SHP77 (cell line): ENCODE results near the gene IZUMO2.

ENCODE experiments used
- DNase-seq, 2 experiments: peaks; one replicate each; lab custom pipeline; 2025; lab: John Stamatoyannopoulos, UW

The IZUMO2 gene

DNA sequence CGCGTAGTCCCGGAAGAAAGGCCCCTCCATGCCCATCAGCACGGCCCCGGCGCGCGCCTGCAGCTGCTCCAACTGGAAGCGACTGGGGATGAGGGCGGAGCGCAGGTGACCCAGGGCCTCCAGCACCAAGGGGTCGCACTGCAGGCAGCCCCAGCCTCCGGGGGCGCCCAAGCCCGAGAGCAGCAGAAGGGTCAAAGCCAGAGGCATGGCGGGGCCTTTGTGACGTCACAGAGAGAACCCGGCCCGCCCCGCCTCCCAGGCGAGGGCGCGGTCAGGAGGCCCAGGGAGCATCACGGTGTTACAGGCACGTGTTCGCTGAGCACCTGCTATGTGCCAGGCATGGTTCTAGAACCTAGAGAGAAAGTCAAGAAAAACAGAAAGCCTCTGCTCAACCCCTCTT lies at the start of gene IZUMO2:
Gene IZUMO2, minus strand, starts transcription at position 294 of the 400 bp plus-strand sequence. Its CDS starts 87 bp downstream, at position 207.
- no peak for DNase-seq

DNA sequence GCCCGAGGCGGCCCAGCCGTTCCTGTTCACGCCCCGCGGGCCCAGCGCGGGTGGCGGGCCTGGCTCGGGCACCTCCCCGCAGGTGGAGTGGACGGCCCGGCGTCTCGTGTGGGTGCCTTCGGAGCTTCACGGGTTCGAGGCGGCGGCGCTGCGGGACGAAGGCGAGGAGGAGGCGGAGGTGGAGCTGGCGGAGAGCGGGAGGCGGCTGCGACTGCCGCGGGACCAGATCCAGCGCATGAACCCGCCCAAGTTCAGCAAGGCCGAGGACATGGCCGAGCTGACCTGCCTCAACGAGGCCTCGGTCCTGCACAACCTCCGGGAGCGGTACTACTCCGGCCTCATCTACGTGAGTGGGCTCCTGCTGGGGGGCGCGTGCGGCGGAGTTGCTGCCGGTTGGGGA lies 47.3 kb upstream of the IZUMO2 start:
- no peak for DNase-seq

GRCh38 chr19:50209131-50209530 lies 46.0 kb upstream of the IZUMO2 start:
- DNase-seq, result no peak

DNA sequence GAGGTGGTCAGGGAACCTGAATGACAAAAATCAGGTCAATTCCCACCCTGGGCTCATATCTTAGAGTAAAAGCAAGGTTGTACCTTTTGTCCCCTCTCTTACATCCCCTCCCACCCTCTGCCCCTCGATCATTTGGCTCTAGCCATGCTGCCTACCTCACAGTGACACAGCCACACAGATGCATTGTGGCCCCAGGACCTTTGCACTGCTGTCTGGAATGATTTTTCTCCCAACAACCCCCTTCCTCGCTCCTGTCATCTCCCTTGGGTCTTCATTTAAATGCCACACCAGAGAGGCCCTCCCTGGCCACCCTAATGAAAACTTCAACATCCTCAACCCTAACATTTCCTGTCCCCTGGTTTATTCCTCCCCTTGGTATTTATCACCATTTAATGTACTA lies 44.6 kb upstream of the IZUMO2 start:
- no peak for DNase-seq

GRCh38 chr19:50206191-50206590 lies 43.1 kb upstream of the IZUMO2 start:
- DNase-seq, result no peak

- DNase-seq, result no peak
These were observed 42.6 kb upstream of the IZUMO2 start for GRCh38 chr19:50205681-50206138.

GRCh38 chr19:50204811-50205675 lies 42.0 kb upstream of the IZUMO2 start:
- peak; percentile 67 to 82 for DNase-seq

- DNase-seq, result no peak
These were observed 41.0 kb upstream of the IZUMO2 start for GRCh38 chr19:50204081-50204428.

- DNase-seq, result peak; percentile 91 to 95
These were observed 40.4 kb upstream of the IZUMO2 start, which contains the start of gene MYH14 for GRCh38 chr19:50203281-50204080. TSS of gene MYH14 (plus strand) at chr19:50203622. CDS start at chr19:50210366, 6,744 bp downstream.

DNA sequence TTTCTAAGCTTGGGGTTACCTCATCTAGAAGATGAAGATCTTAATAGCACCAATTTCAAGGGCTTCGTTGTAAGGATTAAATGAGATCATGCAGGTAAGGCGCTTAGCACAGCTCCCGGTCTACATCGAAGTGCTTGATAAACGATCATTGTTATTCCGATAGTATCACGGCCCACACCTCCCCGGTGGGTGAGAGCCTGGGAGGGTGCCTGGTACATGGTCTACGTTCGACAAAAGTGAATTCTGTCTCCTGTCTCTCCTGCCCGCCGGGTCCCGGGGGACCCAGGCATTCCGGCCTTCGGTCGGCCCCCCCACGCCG lies 39.8 kb upstream of the IZUMO2 start:
- DNase-seq, result no peak

DNA sequence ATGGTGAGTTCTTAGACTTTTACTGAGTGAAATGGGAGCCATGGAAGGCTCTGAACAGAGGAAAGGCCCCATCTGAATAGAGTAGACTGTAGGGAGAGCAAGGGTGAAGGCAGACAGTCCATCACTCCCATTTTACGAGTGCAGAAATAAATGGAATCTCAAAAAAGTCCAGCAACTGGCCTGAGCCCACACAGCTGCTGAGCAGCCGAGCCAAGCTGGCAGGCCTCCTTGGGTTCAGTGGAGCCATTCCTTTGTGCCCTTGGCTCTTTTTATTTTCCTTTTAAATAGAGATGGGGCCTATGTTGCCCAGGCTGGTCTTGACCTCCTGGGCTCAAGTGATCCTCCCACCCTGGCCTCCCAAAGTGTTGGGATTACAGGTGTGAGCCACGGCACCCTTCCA lies 39.3 kb upstream of the IZUMO2 start:
- no peak for DNase-seq

- no peak for DNase-seq
These were observed 36.1 kb upstream of the IZUMO2 start for GRCh38 chr19:50199259-50199555.

DNA sequence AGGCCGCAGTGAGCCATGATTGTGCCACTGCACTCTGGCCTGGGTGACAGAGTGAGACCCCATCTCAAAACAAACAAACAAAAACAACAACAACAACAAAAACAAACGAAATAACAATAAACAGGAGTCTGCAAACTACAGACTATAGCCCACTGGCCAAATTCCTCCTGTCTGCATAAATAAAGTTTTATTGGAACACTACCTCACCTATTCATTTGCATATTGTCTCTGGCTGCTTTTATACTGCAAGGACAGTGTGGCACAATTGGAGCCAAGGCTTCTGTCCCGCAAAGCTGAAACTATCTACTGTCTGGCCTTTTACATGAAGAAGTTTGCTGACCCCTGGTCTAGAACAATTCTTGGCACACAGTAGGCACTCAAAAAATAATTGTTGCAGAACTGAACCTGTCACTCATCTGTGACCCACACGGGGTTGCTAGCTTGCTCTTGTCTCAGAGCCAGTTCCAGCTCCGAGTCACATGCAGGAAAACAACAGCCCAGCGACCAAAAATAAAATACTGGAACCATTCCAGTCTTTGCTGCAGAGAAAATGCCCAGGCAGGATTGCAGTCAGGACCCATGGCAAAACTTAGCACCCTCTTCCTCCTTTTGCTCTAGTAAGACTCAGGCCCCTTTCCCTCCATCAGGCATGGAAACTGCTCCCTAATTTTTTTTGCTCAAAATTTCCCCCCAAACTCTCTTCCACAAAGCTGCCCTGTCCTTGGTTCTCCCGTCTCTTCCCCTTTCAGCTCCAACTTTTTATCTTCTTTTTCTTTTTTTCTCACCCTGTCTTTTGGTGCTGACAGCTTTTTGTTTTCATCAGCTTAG lies 35.6 kb upstream of the IZUMO2 start:
- no peak for DNase-seq

GRCh38 chr19:50197348-50197747 lies 34.3 kb upstream of the IZUMO2 start:
- DNase-seq, result no peak

DNA sequence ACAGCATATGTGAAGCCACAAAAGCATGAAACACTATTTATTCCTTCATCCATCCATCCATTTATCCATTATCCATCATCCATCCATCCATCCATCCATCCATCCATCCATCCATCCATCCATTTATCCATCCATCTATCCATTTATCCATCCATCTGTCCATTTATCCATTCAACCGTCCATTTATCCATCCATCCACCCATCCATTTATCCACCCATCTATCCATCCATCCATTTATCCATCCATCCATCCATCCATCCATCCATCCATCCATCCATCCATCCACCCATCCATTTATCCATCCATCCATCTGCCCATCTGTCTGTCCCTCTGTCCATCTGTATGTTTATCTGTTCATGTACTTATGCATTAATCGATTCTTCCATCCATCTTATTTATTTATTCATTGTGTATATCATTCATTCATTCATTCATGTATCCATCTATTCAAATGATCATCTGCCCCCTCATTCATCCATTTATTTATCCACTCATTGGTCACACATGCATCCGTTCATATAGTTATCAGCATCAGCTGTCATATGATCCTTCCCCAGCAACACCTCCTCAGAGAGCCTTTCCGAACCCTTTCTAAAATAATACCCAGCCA lies 33.3 kb upstream of the IZUMO2 start:
- DNase-seq, result no peak

GRCh38 chr19:50195224-50195623 lies 32.1 kb upstream of the IZUMO2 start:
- DNase-seq, result no peak

- DNase-seq, result no peak
These were observed 29.6 kb upstream of the IZUMO2 start for GRCh38 chr19:50192463-50193211.

GRCh38 chr19:50191216-50191615 lies 28.1 kb upstream of the IZUMO2 start:
- no peak for DNase-seq

DNA sequence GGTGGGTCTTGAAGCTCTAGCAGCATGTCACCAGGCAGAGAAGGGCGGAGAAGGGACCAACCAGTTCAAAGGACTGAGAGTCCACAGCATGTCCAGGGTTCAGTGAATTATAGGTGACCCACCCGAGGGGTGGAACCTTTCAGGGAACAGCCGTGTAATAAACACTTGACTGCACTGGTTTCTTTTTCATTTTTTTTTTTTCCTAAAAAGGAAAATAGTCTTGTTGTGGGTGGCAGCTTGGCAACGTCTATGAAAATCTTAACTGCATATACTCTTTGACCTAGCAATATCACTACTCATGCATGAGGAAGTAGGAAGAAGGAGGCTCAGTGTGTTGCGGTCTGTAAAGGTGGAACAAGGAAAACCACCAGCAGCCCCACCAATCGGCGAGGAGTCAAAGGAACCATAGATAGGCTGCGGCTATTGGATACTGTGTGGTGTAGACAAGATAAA lies 27.4 kb upstream of the IZUMO2 start:
- no peak for DNase-seq

GRCh38 chr19:50189331-50189730 lies 26.2 kb upstream of the IZUMO2 start:
- no peak for DNase-seq

DNA sequence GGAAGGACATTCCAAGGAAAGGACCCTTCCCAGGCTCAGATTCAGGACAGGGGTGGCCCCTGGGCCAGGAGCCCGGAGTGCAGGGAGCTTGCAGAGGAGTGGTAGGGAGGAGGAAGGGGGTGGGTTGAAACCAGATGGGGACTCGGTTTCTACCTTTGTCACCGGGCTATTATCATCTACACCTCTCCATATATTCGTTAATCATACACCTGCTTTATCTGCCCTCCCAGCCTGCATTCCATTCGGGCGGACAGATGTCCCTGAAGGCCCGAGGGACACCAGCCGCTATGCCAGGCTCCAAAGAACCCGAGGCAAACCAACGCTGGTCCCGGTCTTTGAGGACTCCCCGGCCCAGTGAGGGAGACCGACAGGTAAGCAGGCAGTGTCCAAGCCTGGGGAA lies 24.9 kb upstream of the IZUMO2 start:
- DNase-seq, result no peak
